GM12892 (cell line): Measurements from ENCODE around the gene UGGT2.

Experiments
- POLR2A ChIP-seq: IDR thresholded peaks from 2 replicates; pipeline ENCODE4 v1.6.1; 2011; ENCODE audit warnings: low read depth, low read length, control low read depth
- TAF1 ChIP-seq: IDR thresholded peaks from 2 replicates; pipeline ENCODE4 v1.6.1; 2011; ENCODE audit warnings: low read depth, mild to moderate bottlenecking, control low read depth, low read length, borderline replicate concordance

DNA sequence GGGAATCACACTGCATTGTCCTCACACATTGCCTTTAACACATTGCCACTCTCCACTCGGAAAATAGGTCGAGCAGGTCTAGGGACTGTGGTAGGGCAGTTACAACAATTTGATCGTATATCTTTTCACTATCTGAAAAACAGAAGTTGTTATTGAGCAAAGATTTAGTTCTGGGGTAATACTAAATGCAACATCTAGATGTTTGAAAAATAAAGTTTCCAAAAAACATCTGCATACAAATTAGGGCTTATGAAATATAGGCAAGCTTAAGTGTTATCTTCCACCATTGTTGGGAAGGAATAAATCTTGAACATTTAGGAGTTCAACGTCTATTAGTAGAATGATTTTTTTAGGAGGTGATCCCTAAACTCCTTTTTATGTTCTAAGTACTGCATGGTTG is 35.9 kb upstream of the UGGT2 start:
- no peak for TF ChIP-seq POLR2A
- TF ChIP-seq TAF1: no peak
